CD14-positive monocyte (primary cell): ENCODE measurements around the gene C5orf34. TPM values are rescaled to one million over a fixed set of nuclear protein-coding genes. Genes with fewer than 3 reads are reported as not detected.
"Not testable (repeated sequence)": the region's sequence is repeated elsewhere in the genome, so short reads cannot be mapped to it uniquely, and the experiment has no call there.

Source experiments
- DNase-seq, 3 donors: peaks; one replicate each; pipeline ENCODE4 v3.0.0-alpha.2; 2011 to 2022
- H2AFZ ChIP-seq: 2 replicates; pipeline ENCODE4 v1.6.0; 2012; ENCODE audit warnings: mild to moderate bottlenecking, low read depth, low read length, inconsistent platforms; ENCODE audit not compliant: insufficient read depth, poor library complexity, severe bottlenecking
- H3K27ac ChIP-seq, 2 donors: 1 replicate in 1 of 2; 2 replicates in 1 of 2; pipeline ENCODE4 v1.5.1; 2012 to 2013; ENCODE audit warnings: low read length in 2 of 2, control low read depth in 1 of 2, inconsistent platforms in 1 of 2, low read depth in 1 of 2, mild to moderate bottlenecking in 1 of 2
- H3K27me3 ChIP-seq, 2 donors: one replicate each; pipeline versions ENCODE4 v1.6.0 to v1.6.1; 2011 to 2013; ENCODE audit warnings: low read length in 2 of 2; ENCODE audit not compliant: control insufficient read depth in 2 of 2, insufficient read depth in 2 of 2
- H3K36me3 ChIP-seq, 2 donors: replicated peaks in 1 of 2; 1 replicate in 1 of 2; 2 replicates in 1 of 2; pipeline versions ENCODE4 v1.5.1 to v1.6.1; 2012 to 2013; ENCODE audit warnings: low read length in 2 of 2, control low read depth in 1 of 2, inconsistent platforms in 1 of 2, mild to moderate bottlenecking in 1 of 2; ENCODE audit not compliant: insufficient read depth in 2 of 2, control insufficient read depth in 1 of 2
- H3K4me1 ChIP-seq, 2 donors: 1 replicate in 1 of 2; 2 replicates in 1 of 2; pipeline versions ENCODE4 v1.5.1 to v1.6.1; 2012 to 2013; ENCODE audit warnings: low read length in 2 of 2, control low read depth in 1 of 2, inconsistent platforms in 1 of 2, mild to moderate bottlenecking in 1 of 2, moderate library complexity in 1 of 2; ENCODE audit not compliant: insufficient read depth in 2 of 2, control insufficient read depth in 1 of 2
- H3K4me2 ChIP-seq: replicated peaks from 2 replicates; pipeline ENCODE3; 2012; ENCODE audit warnings: low read length, moderate library complexity, mild to moderate bottlenecking; ENCODE audit not compliant: poor library complexity, severe bottlenecking; ENCODE audit errors: extremely low read depth
- H3K4me3 ChIP-seq, 3 experiments: fragments of 200-600 bp in 1 of 3; sonication (generic) in 1 of 3; replicated peaks in 1 of 3; 1 replicate in 2 of 3; 2 replicates in 1 of 3; pipeline ENCODE4 v1.5.1; 2011 to 2013; ENCODE audit warnings: low read length in 3 of 3, mild to moderate bottlenecking in 3 of 3, control low read depth in 2 of 3, low read depth in 2 of 3, inconsistent platforms in 1 of 3, moderate library complexity in 1 of 3
- H3K79me2 ChIP-seq: 2 replicates; pipeline ENCODE4 v1.6.0; 2012; ENCODE audit warnings: mild to moderate bottlenecking, control low read depth, inconsistent platforms, low read length, moderate library complexity; ENCODE audit not compliant: insufficient read depth
- H3K9ac ChIP-seq: 2 replicates; pipeline ENCODE4 v1.6.0; 2017; ENCODE audit warnings: low read length, mild to moderate bottlenecking; ENCODE audit not compliant: insufficient read depth, poor library complexity, severe bottlenecking
- H3K9me3 ChIP-seq, 2 donors: replicated peaks in 1 of 2; 1 replicate in 1 of 2; 2 replicates in 1 of 2; pipeline versions ENCODE4 v1.5.1 to v1.6.1; 2012 to 2013; ENCODE audit warnings: low read length in 2 of 2, control low read depth in 1 of 2; ENCODE audit not compliant: control insufficient read depth in 1 of 2, insufficient read depth in 1 of 2
- H4K20me1 ChIP-seq: 2 replicates; pipeline ENCODE4 v1.6.0; 2012; ENCODE audit warnings: mild to moderate bottlenecking, low read length, control low read depth, moderate library complexity; ENCODE audit not compliant: insufficient read depth
- H3K27ac Mint-ChIP-seq, 7 donors: one replicate each; pipeline ENCODE4 v1.8.0; 2020; ENCODE audit warnings: mild to moderate bottlenecking in 7 of 7, mixed read lengths in 7 of 7, moderate library complexity in 6 of 7, inconsistent platforms in 2 of 7
- H3K27me3 Mint-ChIP-seq, 3 donors: one replicate each; pipeline ENCODE4 v1.8.0; 2021 to 2022; ENCODE audit warnings: low read depth in 3 of 3, mild to moderate bottlenecking in 3 of 3, mixed read lengths in 3 of 3, moderate library complexity in 3 of 3, inconsistent platforms in 1 of 3
- H3K36me3 Mint-ChIP-seq, 2 donors: one replicate each; pipeline ENCODE4 v1.8.0; 2020; ENCODE audit warnings: mixed read lengths in 2 of 2, inconsistent platforms in 1 of 2, mild to moderate bottlenecking in 1 of 2
- H3K4me1 Mint-ChIP-seq: one replicate; pipeline ENCODE4 v1.8.0; 2020; ENCODE audit warnings: mild to moderate bottlenecking, mixed read lengths
- H3K4me3 Mint-ChIP-seq, 2 donors: one replicate each; pipeline ENCODE4 v1.8.0; 2020; ENCODE audit warnings: mild to moderate bottlenecking in 2 of 2, mixed read lengths in 2 of 2, moderate library complexity in 1 of 2
- H3K9me3 Mint-ChIP-seq, 7 donors: one replicate each; pipeline ENCODE4 v1.8.0; 2020 to 2022; ENCODE audit warnings: mixed read lengths in 7 of 7, mild to moderate bottlenecking in 6 of 7, moderate library complexity in 6 of 7, inconsistent platforms in 2 of 7
- CTCF ChIP-seq: fragments of 200-600 bp; IDR thresholded peaks from one replicate; pipeline ENCODE4 v1.8.0; 2022; ENCODE audit warnings: antibody characterized with exemption, mild to moderate bottlenecking
- WGBS: methylation state at CpG from one replicate; pipeline ENCODE4 v1.1.5; 2013; ENCODE audit warnings: missing lambda C conversion rate; ENCODE audit not compliant: insufficient coverage; 5-methylcytosine and 5-hydroxymethylcytosine counted together
- intact Hi-C, 2 donors: fragments of 100-400 bp; cut with micrococcal nuclease; formaldehyde crosslinking; loops; one replicate each; pipeline versions ENCODE4 v1.15.0 to v1.15.1; 2023
- polyA plus RNA-seq, 3 donors: library from polyadenylated mRNA; depleted of rRNA in 1 of 3; unstranded in 2 of 3; stranded (reverse) in 1 of 3; fragments of 300-500 nt in 2 of 3; fragments of >200 nt in 1 of 3; fragmentation: Illumina TruSeq in 2 of 3; gene quantifications; 1 replicate in 2 of 3; 2 replicates in 1 of 3; pipeline ENCODE4 v1.2.3, GENCODE V29; 2012 to 2021

The C5orf34 gene
- polyA plus RNA-seq, 3 donors = 0.17 to 0.59 (median 0.29) TPM

DNA sequence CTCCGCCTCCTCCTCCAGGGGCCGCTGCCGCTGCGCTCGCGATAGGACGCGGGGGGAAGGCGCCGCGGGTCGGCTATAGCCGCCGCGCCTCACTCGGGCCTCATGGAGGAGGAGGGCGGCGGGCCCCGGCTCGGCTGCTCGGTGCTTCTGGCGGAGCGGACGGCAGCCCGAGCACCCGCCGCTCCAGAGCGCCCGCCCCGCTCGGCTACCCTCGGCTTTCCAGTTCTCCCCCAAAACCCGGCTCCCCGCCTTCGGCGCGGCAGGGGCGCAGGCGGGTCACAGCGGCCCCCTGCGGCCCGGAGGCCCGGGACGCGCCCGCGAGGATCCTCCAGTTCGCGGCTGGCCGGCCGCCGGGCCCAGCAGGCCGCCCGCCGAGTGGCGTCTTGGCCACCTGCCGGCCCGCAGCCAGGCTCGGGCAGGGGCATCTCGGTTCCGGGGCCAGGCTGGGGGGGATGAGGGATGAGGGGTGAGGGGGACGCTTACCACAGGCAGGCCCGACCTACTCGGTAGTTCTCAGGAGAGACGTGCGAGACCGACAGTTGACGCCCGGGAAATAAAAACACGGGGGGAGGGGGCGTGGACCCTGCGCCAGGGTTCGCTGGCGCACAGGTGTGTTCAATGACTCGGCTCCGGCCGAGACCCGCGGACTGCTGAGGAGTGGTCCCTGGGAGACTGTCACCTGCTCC is 42.1 kb upstream of the C5orf34 start, which contains the start of gene PAIP1:
Gene PAIP1, minus strand, starts transcription at position 221 of the 686 bp plus-strand sequence. CDS start 231 bp downstream, outside the sequence.
- Mint-ChIP-seq H3K36me3 (no peaks in the 10 kb centered on the region), H3K27ac (peak within 1 kb of the TSS; percentile 81 to 93 (median 91)), H3K4me1 (peaks cover 19% of the 10 kb centered on the region), H3K4me3 (peak within 1 kb of the TSS; percentile 90 to 93), H3K9me3 (no peaks in the 10 kb centered on the region), H3K27me3 (peaks cover 0 to 7% (median 3%) of the 10 kb centered on the region in 3 donors)
- Histone ChIP-seq H3K27ac (peak within 1 kb of the TSS; percentile 67 to 89), H3K4me3 (peak within 1 kb of the TSS; percentile 69 to 95 (median 91)), H3K27me3 (peaks cover 0 to 2% of the 10 kb centered on the region in 2 donors), H3K79me2 (peaks cover 46% of the 10 kb centered on the region), H3K4me2 (peak within 1 kb of the TSS; percentile 96), H3K9ac (peak within 1 kb of the TSS; percentile 95), H4K20me1 (peaks cover 30% of the 10 kb centered on the region), H3K36me3 (peaks cover 10 to 27% of the 10 kb centered on the region in 2 donors), H3K4me1 (peaks cover 12 to 28% of the 10 kb centered on the region in 2 donors), H2AFZ (peak within 1 kb of the TSS; percentile 95), H3K9me3 (no peaks in the 10 kb centered on the region)
- peak; percentile 69 to 75 (median 74) for DNase-seq
- intact Hi-C loops = loop anchor here (5.0 kb wide), 2 partner anchors 45 to 75 kb away; partner anchors contain the start of genes NNT (in 1 of the 2) and TMEM267 (in 1 of the 2)
- TF ChIP-seq CTCF = peak; percentile 98
- WGBS = under 1% methylated on average over 75 of the region's 79 CpGs

DNA sequence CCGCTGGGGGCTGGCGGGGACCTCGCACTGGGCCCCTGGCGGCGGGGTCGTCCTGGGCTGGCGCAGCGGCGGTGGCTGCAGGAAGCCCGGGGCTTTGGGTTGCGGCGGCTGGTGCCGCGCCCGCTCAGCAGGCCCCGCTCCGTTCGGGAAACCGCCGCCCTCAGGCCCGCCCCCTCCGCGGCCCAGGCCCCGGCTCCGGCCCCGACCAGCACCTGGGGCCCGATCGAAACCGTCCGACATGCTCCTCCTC is 41.6 kb upstream of the C5orf34 start:
- peak overlapping the region; percentile 69 to 95 (median 91) for H3K4me3 ChIP-seq
- not testable (repeated sequence) for DNase-seq, H3K9me3 ChIP-seq, H3K9me3 Mint-ChIP-seq, H3K27me3 ChIP-seq, H3K27me3 Mint-ChIP-seq, H3K36me3 Mint-ChIP-seq
- WGBS = 0% methylated on average over 17 of the region's 30 CpGs
- H3K4me1 Mint-ChIP-seq = peaks cover 19% of the 10 kb centered on the region
- H4K20me1 ChIP-seq = peaks cover 35% of the 10 kb centered on the region
- H3K4me1 ChIP-seq = peaks cover 12 to 28% of the 10 kb centered on the region in 2 donors
- peak overlapping the region; percentile 96 for H3K4me2 ChIP-seq
- H2AFZ ChIP-seq = peak overlapping the region; percentile 95
- H3K27ac ChIP-seq = peak overlapping the region; percentile 67 to 89
- peaks cover 11 to 31% of the 10 kb centered on the region in 2 donors for H3K36me3 ChIP-seq
- peak overlapping the region in 2 of 7 donors; percentile 81 to 82 for H3K27ac Mint-ChIP-seq
- H3K9ac ChIP-seq = peak overlapping the region; percentile 95
- H3K79me2 ChIP-seq = peaks cover 51% of the 10 kb centered on the region
- intact Hi-C loops = loop anchor here (5.0 kb wide), 2 partner anchors 46 to 74 kb away; partner anchors contain the start of genes NNT (in 1 of the 2) and TMEM267 (in 1 of the 2)
- peak overlapping the region in 1 of 2 donors; percentile 90 for H3K4me3 Mint-ChIP-seq
